K562 (cell line): Measurements from ENCODE around the gene TBC1D17. TPM values are rescaled to one million over a fixed set of nuclear protein-coding genes. Genes with fewer than 3 reads are reported as not detected.

Source experiments
- ATAC-seq: fragments of 200-7000 bp; cut with Tn5 transposase; 3 replicates; pipeline ENCODE4 v1.9.1; 2020; ENCODE audit warnings: moderate library complexity
- BruUV-seq: library from RNA; stranded (reverse); fragments of 400-500 nt; replicated peaks from 2 replicates; lab custom pipeline; 2021; lab: Mats Ljungman, UMichigan
- CTCF ChIA-PET: fragments of 300-600 bp; formaldehyde crosslinking; extraction: SDS; loops from one replicate; lab custom pipeline; 2021; ENCODE audit warnings: low intra/inter-chr PET ratio; lab: Yijun Ruan, JAX
- POLR2A ChIA-PET: fragments of 300-600, 350-650 bp; sonication (Branson Sonifier 250); formaldehyde crosslinking; extraction: SDS; loops from one replicate; lab custom pipeline; 2021; ENCODE audit warnings: antibody characterized with exemption, inconsistent platforms; lab: Yijun Ruan, JAX
- DNase-seq, 4 experiments: peaks; one replicate each; pipeline versions ENCODE4 v3.0.0 to v3.0.0-alpha.2; 2011 to 2018; ENCODE audit warnings: low spot score in 3 of 4, mixed read lengths in 3 of 4; ENCODE audit errors: extremely low read depth in 1 of 4
- FAIRE-seq: peaks from 2 replicates; lab custom pipeline; 2011; peaks lifted over from hg19 to GRCh38; lab: Jason Lieb, UNC
- H2AFZ ChIP-seq: 2 replicates; pipeline ENCODE4 v1.6.0; 2011; ENCODE audit warnings: low read depth, low read length, control low read depth, inconsistent platforms
- H3K27ac ChIP-seq: fragments of 200-600 bp; 3 replicates; pipeline ENCODE4 v1.8.0; 2011; ENCODE audit warnings: low read depth, mild to moderate bottlenecking, control low read depth, inconsistent platforms, low read length, moderate library complexity, mixed read lengths; ENCODE audit errors: extremely low read depth
- H3K27me3 ChIP-seq, 2 experiments: fragments of 300-600 bp in 1 of 2; 2 replicates in 1 of 2; 3 replicates in 1 of 2; pipeline versions ENCODE4 v1.6.0 to v1.8.0; 2011; ENCODE audit warnings: inconsistent platforms in 2 of 2, low read length in 2 of 2, mild to moderate bottlenecking in 1 of 2, mixed read lengths in 1 of 2, moderate library complexity in 1 of 2; ENCODE audit not compliant: control insufficient read depth in 2 of 2, insufficient read depth in 2 of 2
- H3K36me3 ChIP-seq: fragments of 300-600 bp; 3 replicates; pipeline ENCODE4 v1.8.0; 2011; ENCODE audit warnings: mild to moderate bottlenecking, low read length, inconsistent platforms; ENCODE audit not compliant: control insufficient read depth, insufficient read depth
- H3K4me1 ChIP-seq, 2 experiments: fragments of 200-600 bp in 1 of 2; replicated peaks in 1 of 2; 2 replicates in 1 of 2; 3 replicates in 1 of 2; pipeline versions ENCODE4 v1.5.1 to v1.8.0; 2011; ENCODE audit warnings: inconsistent platforms in 2 of 2, low read length in 2 of 2, mild to moderate bottlenecking in 1 of 2, mixed read lengths in 1 of 2, moderate library complexity in 1 of 2; ENCODE audit not compliant: control insufficient read depth in 2 of 2, insufficient read depth in 2 of 2
- H3K4me2 ChIP-seq: 2 replicates; pipeline ENCODE4 v1.6.1; 2011; ENCODE audit warnings: low read length, control low read depth, inconsistent platforms, mixed read lengths; ENCODE audit not compliant: insufficient read depth
- H3K4me3 ChIP-seq: fragments of 200-600 bp; sonication (generic), shearing (Covaris generic); 2 replicates; pipeline ENCODE4 v1.5.1; 2016; ENCODE audit warnings: control low read depth, inconsistent platforms
- H3K79me2 ChIP-seq: fragments of 200-600 bp; 3 replicates; pipeline ENCODE4 v1.8.0; 2011; ENCODE audit warnings: low read length, inconsistent platforms; ENCODE audit not compliant: control insufficient read depth, insufficient read depth
- H3K9ac ChIP-seq, 2 experiments: 2 replicates each; pipeline versions ENCODE4 v1.6.0 to v1.6.1; 2011; ENCODE audit warnings: low read depth in 2 of 2, low read length in 2 of 2, control low read depth in 1 of 2, inconsistent platforms in 1 of 2, mild to moderate bottlenecking in 1 of 2, mixed read lengths in 1 of 2; ENCODE audit not compliant: insufficient read depth in 1 of 2
- H3K9me1 ChIP-seq: one replicate; pipeline ENCODE4 v1.6.0; 2011; ENCODE audit warnings: inconsistent platforms, mild to moderate bottlenecking, low read length, moderate library complexity; ENCODE audit not compliant: control insufficient read depth, insufficient read depth
- H3K9me3 ChIP-seq: replicated peaks from 2 replicates; pipeline ENCODE4 v1.5.1; 2011; ENCODE audit warnings: low read depth, low read length, inconsistent platforms; ENCODE audit not compliant: control insufficient read depth, insufficient read depth
- H4K20me1 ChIP-seq: replicated peaks from 2 replicates; pipeline ENCODE4 v1.6.1; 2011; ENCODE audit warnings: low read length, inconsistent platforms, mixed read lengths; ENCODE audit not compliant: control insufficient read depth, insufficient read depth
- BACH1 ChIP-seq: fragments of 200-800 bp; sonication (Bioruptor generic); IDR thresholded peaks from 2 replicates; pipeline ENCODE4 v1.6.1; 2016; ENCODE audit warnings: missing genetic modification characterization, missing compliant biosample characterization
- DMBX1 ChIP-seq: fragments of 250-450 bp; sonication (Bioruptor Pico); IDR thresholded peaks from 2 replicates; pipeline ENCODE4 v1.8.0; 2022; ENCODE audit warnings: inconsistent platforms, mild to moderate bottlenecking, moderate library complexity, borderline replicate concordance
- MAZ ChIP-seq, 2 experiments: fragments of 450-650 bp in 1 of 2; sonication (generic) in 1 of 2; formaldehyde crosslinking; IDR thresholded peaks in 1 of 2; conservative IDR thresholded peaks in 1 of 2; 2 replicates each; pipeline versions ENCODE4 v1.4.0 to v1.5.0; 2020; ENCODE audit warnings: mild to moderate bottlenecking in 1 of 2, missing genetic modification reagents in 1 of 2
- MCM3 ChIP-seq: fragments of 450-650 bp; IDR thresholded peaks from 2 replicates; pipeline ENCODE4 v1.6.1; 2016
- NFRKB ChIP-seq: fragments of 450-650 bp; IDR thresholded peaks from 2 replicates; pipeline ENCODE4 v1.6.1; 2016; ENCODE audit warnings: low read depth
- PCBP1 ChIP-seq: fragments of 200-400 bp; formaldehyde crosslinking; IDR thresholded peaks from 2 replicates; pipeline ENCODE4 v1.6.1; 2018; ENCODE audit warnings: mild to moderate bottlenecking, low read depth, low read length; ENCODE audit not compliant: poor library complexity, severe bottlenecking
- PTRF ChIP-seq: fragments of 450-650 bp; IDR thresholded peaks from 2 replicates; pipeline ENCODE4 v1.6.1; 2016; ENCODE audit warnings: mild to moderate bottlenecking, missing genetic modification characterization, missing compliant biosample characterization
- PYGO2 ChIP-seq: fragments of 450-650 bp; IDR thresholded peaks from 2 replicates; pipeline ENCODE4 v1.6.1; 2016; ENCODE audit warnings: mild to moderate bottlenecking, missing genetic modification characterization, moderate library complexity, missing compliant biosample characterization
- TEAD2 ChIP-seq: fragments of 450-650 bp; IDR thresholded peaks from 2 replicates; pipeline ENCODE4 v1.6.1; 2016; ENCODE audit warnings: missing genetic modification characterization, control low read depth, missing compliant biosample characterization
- YY1 ChIP-seq, 3 experiments: IDR thresholded peaks; 2 replicates each; pipeline ENCODE4 v1.6.1; 2011; ENCODE audit warnings: low read length in 2 of 3, mild to moderate bottlenecking in 2 of 3, moderate library complexity in 2 of 3, borderline replicate concordance in 1 of 3, control low read depth in 1 of 3, low read depth in 1 of 3; ENCODE audit not compliant: insufficient read depth in 3 of 3, insufficient replicate concordance in 2 of 3, control insufficient read depth in 1 of 3, insufficient read length in 1 of 3; ENCODE audit errors: extremely low read depth in 1 of 3
- ZBTB17 ChIP-seq: fragments of 450-650 bp; formaldehyde crosslinking; IDR thresholded peaks from 2 replicates; pipeline ENCODE4 v1.4.0; 2020; ENCODE audit warnings: mild to moderate bottlenecking
- ZNF324 ChIP-seq: fragments of 250-450 bp; sonication (Bioruptor Pico); IDR thresholded peaks from 2 replicates; pipeline ENCODE4 v1.4.0; 2020; ENCODE audit warnings: mild to moderate bottlenecking
- ZNF76 ChIP-seq: fragments of 250-450 bp; sonication (Bioruptor Pico); IDR thresholded peaks from 2 replicates; pipeline ENCODE4 v1.4.0; 2020; ENCODE audit warnings: mild to moderate bottlenecking, moderate library complexity, borderline replicate concordance
- ZNF766 ChIP-seq: fragments of 200-800 bp; sonication (Bioruptor generic); conservative IDR thresholded peaks from 2 replicates; pipeline ENCODE4 v1.6.1; 2016; ENCODE audit warnings: missing genetic modification characterization, missing compliant biosample characterization
- WGBS: fragments of 100-300 bp; shearing (Covaris generic); methylation state at CpG from one replicate; pipeline ENCODE4 v1.1.6; 2016; ENCODE audit warnings: low coverage, mixed read lengths; ENCODE audit not compliant: insufficient coverage; ENCODE audit errors: missing lambda C conversion rate; 5-methylcytosine and 5-hydroxymethylcytosine counted together
- in situ Hi-C: fragments of 300-500 bp; cut with MboI; formaldehyde crosslinking; loops from 4 replicates; pipeline ENCODE4 v1.15.0; 2018; ENCODE audit warnings: inconsistent platforms, mixed read lengths
- intact Hi-C: fragments of 100-400 bp; cut with micrococcal nuclease; formaldehyde crosslinking; loops from 2 replicates; pipeline ENCODE4 v1.14.2; 2022
- polyA plus RNA-seq, 8 experiments: library from polyadenylated mRNA; depleted of rRNA in 4 of 8; stranded (reverse) in 5 of 8; unstranded in 3 of 8; fragments of >200 nt; fragmentation: Nextera tagmentation in 2 of 8; fragmentation: Illumina TruSeq in 1 of 8; extraction: Ambion mirVana in 2 of 8; extraction: Trizol in 1 of 8; gene quantifications; 2 replicates each; pipeline versions ENCODE4 v1.2.1 to v1.2.3, GENCODE V29; 2011 to 2014; ENCODE audit warnings: inconsistent platforms in 1 of 8, missing spikeins in 1 of 8
- total RNA-seq, 7 experiments: library from RNA; depleted of rRNA in 6 of 7; stranded (reverse); fragments of >200 nt in 6 of 7; fragmentation: Illumina TruSeq in 2 of 7; extraction: Trizol in 2 of 7; gene quantifications; 2 replicates each; pipeline versions ENCODE4 v1.2.1 to v1.2.3, GENCODE V29; 2011 to 2021; ENCODE audit warnings: low replicate concordance in 1 of 7
- TF ChIP-seq, protein P1 (sequence below): fragments of 200-800 bp; sonication (Bioruptor generic); IDR thresholded peaks from 2 replicates; pipeline ENCODE4 v1.6.1; 2017; ENCODE audit warnings: missing genetic modification characterization, missing compliant biosample characterization
- TF ChIP-seq, protein P2 (sequence below): fragments of 450-650 bp; formaldehyde crosslinking; IDR thresholded peaks from 2 replicates; pipeline ENCODE4 v1.4.0; 2022; ENCODE audit warnings: missing genetic modification characterization

TBC1D17 gene
- total and polyA plus RNA-seq, 9 of the 15 experiments (the other 6 are each of a cell fraction or from before 2014, with no cell fraction given) = 0.42 to 16.0 (median 3.8) TPM

DNA sequence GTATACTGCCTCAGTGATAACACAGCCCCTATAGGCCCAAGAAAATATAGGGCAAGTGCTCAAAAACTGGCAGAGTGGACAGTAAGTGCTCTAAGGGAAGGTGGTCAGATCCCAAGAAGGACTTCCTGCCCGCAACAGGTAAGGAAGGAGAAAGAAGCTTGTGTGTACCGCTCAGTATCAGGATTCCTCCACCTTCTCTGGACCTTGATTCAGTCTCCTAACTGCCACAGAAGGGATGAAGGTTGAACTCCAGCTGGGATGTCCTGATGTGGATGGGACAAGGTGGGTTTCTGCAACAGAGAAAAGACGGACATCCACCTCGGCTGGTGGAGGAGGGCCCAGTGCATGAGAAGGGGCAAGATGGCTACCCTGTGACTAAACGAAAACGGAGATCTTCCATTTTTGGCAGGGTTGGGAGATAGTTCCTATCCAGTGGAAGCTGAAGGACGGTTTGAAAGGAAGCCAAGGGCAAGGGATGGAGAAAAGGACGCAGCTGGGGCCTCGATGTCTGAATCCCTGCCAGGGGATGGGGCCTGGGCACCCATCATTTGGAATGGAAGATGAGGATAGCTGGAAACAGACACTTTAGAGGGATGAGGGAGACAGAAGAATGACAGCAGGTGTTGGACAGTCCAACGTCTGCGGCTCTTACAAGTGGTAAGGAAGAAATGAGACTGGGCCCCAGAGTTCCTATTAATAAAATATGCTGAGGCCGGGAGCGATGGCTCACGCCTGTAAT lies 50.2 kb downstream of the TBC1D17 start:
- Histone ChIP-seq H4K20me1 (peaks cover 12% of the 10 kb centered on the region), H3K9me3 (no peaks in the 10 kb centered on the region), H2AFZ (no peak overlapping the region), H3K36me3 (peaks cover 60% of the 10 kb centered on the region), H3K9me1 (peaks cover 11% of the 10 kb centered on the region), H3K4me1 (peaks cover 38 to 62% of the 10 kb centered on the region in 2 experiments), H3K4me3 (peak overlapping the region; percentile 55), H3K9ac (peak overlapping the region; percentile 94 to 98), H3K27me3 (no peaks in the 10 kb centered on the region), H3K79me2 (peaks cover 84% of the 10 kb centered on the region), H3K4me2 (peak overlapping the region; percentile 97), H3K27ac (peak overlapping the region; percentile 92)
- peak in 1 of 4 experiments; percentile 5 for DNase-seq
- peak; percentile 49 for FAIRE-seq
- 6% methylated on average over 14 of the region's 14 CpGs for WGBS
- ChIA-PET POLR2A (interaction anchor here (0.7 to 6.4 kb wide), 9 partner anchors 13 to 68 kb away, joined by 3 to 105 read pairs (median 5); partner anchors contain the start of genes AKT1S1 and TBC1D17), CTCF (no interaction called here)
- in situ Hi-C loops (no loop called here), intact Hi-C loops (loop anchor here (5.0 kb wide), 1 partner anchor 60 kb away; the partner anchor contains the start of gene PNKP)
- no peak for ATAC-seq
- BruUV-seq = no TSS peak
- TF ChIP-seq PCBP1 = no peak
- TF ChIP-seq NFRKB = peak; percentile 38; the same call in 1 of the 2 replicates
- no peak for TF ChIP-seq ZNF324
- peak; percentile 53; the same call in 1 of the 2 replicates for TF ChIP-seq ZNF766
- TF ChIP-seq MAZ (CRISPR knock-in tag; conservative IDR thresholded peaks at IDR 0.05 in 1 of 2, IDR thresholded peaks at IDR 0.05 in 1 of 2) = 0 out of 4 replicates have a peak, but pooled peaks of 1 of the 2 experiments have one; percentile 55
- TF ChIP-seq, protein P1, sequence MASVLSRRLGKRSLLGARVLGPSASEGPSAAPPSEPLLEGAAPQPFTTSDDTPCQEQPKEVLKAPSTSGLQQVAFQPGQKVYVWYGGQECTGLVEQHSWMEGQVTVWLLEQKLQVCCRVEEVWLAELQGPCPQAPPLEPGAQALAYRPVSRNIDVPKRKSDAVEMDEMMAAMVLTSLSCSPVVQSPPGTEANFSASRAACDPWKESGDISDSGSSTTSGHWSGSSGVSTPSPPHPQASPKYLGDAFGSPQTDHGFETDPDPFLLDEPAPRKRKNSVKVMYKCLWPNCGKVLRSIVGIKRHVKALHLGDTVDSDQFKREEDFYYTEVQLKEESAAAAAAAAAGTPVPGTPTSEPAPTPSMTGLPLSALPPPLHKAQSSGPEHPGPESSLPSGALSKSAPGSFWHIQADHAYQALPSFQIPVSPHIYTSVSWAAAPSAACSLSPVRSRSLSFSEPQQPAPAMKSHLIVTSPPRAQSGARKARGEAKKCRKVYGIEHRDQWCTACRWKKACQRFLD (CRISPR knock-in tag) = peak; percentile 5; the same call in 1 of the 2 replicates
- TF ChIP-seq ZNF76 = 0 out of 2 replicates have a peak, but pooled peaks have one; percentile 26
- TF ChIP-seq BACH1 (tag) = peak; percentile 67; the same call in 1 of the 2 replicates
- TF ChIP-seq TEAD2 (tag) = no peak
- TF ChIP-seq PTRF (tag) = peak; percentile 46; the same call in 1 of the 2 replicates
- TF ChIP-seq PYGO2 (tag) = 0 out of 2 replicates have a peak, but pooled peaks have one; percentile 10
- peak; percentile 43; the same call in 1 of the 2 replicates for TF ChIP-seq DMBX1 (CRISPR knock-in tag)
- peak; percentile 52 to 88 (median 69) for TF ChIP-seq YY1 (IDR thresholded peaks at IDR 0.05; ENCODE audit: borderline replicate concordance in 1 of 3, control insufficient read depth in 1 of 3, extremely low read depth in 1 of 3, insufficient read depth in 3 of 3, insufficient read length in 1 of 3, insufficient replicate concordance in 2 of 3, low read depth in 1 of 3, low read length in 2 of 3)
- TF ChIP-seq MCM3 = no peak
- peak; percentile 43; the same call in 1 of the 2 replicates for TF ChIP-seq ZBTB17 (CRISPR knock-in tag)
- TF ChIP-seq, protein P2, sequence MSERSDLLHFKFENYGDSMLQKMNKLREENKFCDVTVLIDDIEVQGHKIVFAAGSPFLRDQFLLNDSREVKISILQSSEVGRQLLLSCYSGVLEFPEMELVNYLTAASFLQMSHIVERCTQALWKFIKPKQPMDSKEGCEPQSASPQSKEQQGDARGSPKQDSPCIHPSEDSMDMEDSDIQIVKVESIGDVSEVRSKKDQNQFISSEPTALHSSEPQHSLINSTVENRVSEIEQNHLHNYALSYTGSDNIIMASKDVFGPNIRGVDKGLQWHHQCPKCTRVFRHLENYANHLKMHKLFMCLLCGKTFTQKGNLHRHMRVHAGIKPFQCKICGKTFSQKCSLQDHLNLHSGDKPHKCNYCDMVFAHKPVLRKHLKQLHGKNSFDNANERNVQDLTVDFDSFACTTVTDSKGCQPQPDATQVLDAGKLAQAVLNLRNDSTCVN (CRISPR knock-in tag) = 0 out of 2 replicates have a peak, but pooled peaks have one; percentile 58
